Ovary (tissue), 3 donors: ENCODE measurements around the gene KLHL17.

Experiments used
- EP300 ChIP-seq: sonication (generic); formaldehyde crosslinking; IDR thresholded peaks from one replicate; pipeline ENCODE4 v1.6.1; 2017; ENCODE audit warnings: antibody characterized with exemption
- POLR2A ChIP-seq: fragments of 450-650 bp; IDR thresholded peaks from one replicate; pipeline ENCODE4 v1.6.1; 2017; ENCODE audit warnings: antibody characterized with exemption, mild to moderate bottlenecking, moderate library complexity
- TF ChIP-seq, protein P1 (sequence below), 3 donors: fragments of 450-650 bp in 2 of 3; fragments of 200-600 bp in 1 of 3; IDR thresholded peaks; one replicate each; pipeline versions ENCODE4 v1.5.1 to v1.8.0; 2016 to 2022; ENCODE audit warnings: antibody characterized with exemption in 3 of 3, mild to moderate bottlenecking in 1 of 3
- donor health status: DM: no; HTN: no; CAD: no.

DNA sequence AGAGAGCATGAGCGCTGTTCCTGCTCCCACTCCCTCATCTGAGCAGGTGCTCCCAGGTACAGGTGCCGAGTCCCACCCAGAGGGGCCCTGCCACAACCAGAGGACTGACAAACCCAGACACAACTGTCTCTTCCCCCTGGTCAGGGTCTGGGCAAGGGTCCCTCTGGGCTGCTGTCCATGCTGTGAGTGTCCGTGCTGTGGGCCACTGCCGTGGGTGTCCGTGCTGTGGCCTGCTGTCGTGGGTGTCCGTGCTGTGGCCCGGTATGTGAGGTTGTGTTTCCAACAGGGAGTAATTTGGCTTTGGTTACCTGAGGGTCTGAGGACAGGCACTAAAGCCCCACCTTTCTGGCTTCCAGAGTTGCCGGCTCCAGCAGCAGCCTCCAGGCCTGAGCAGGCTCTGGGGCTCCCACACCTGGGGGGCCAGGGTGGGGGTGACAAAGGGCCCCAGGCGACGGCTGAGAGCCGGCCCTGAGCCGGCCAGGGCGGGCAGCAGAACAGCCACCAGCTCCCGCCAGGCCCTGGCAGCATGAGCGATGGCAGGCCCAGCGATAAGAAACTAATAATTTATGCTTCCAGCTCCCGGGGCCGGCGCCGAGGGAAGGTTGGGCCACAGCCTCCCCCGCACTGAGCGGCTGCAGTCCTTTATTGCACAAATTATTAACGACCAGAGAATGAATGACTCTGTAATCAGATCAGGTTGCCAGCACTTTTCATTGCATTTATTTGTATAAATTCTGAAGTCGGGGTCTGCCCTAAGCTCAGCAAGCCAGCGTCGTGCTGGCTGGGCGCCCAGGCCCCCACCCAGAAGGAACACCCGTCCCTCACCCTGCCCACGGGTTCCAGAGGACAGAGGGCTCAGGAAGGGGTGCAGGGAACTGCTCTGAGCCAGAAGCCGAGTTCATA lies 44.0 kb upstream of the KLHL17 start:
- TF ChIP-seq, protein P1, sequence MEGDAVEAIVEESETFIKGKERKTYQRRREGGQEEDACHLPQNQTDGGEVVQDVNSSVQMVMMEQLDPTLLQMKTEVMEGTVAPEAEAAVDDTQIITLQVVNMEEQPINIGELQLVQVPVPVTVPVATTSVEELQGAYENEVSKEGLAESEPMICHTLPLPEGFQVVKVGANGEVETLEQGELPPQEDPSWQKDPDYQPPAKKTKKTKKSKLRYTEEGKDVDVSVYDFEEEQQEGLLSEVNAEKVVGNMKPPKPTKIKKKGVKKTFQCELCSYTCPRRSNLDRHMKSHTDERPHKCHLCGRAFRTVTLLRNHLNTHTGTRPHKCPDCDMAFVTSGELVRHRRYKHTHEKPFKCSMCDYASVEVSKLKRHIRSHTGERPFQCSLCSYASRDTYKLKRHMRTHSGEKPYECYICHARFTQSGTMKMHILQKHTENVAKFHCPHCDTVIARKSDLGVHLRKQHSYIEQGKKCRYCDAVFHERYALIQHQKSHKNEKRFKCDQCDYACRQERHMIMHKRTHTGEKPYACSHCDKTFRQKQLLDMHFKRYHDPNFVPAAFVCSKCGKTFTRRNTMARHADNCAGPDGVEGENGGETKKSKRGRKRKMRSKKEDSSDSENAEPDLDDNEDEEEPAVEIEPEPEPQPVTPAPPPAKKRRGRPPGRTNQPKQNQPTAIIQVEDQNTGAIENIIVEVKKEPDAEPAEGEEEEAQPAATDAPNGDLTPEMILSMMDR (IDR thresholded peaks at IDR 0.05): no peak
- TF ChIP-seq POLR2A (no peak), EP300 (no peak)
